GM12865 (cell line): ENCODE data around the gene PKNOX2.

Source experiments
- DNase-seq: peaks from one replicate; pipeline ENCODE4 v3.0.0; 2010; ENCODE audit warnings: low read depth
- H3K4me3 ChIP-seq: 2 replicates; pipeline ENCODE4 v1.5.1; 2011; ENCODE audit warnings: mild to moderate bottlenecking, low read depth, low read length, control low read depth
- TF ChIP-seq, protein P1 (sequence below): IDR thresholded peaks from 2 replicates; pipeline ENCODE4 v1.5.1; 2011; ENCODE audit warnings: low read length, control low read depth, low read depth, inconsistent platforms; ENCODE audit not compliant: insufficient read depth; ENCODE audit errors: missing control alignments

The PKNOX2 gene

DNA sequence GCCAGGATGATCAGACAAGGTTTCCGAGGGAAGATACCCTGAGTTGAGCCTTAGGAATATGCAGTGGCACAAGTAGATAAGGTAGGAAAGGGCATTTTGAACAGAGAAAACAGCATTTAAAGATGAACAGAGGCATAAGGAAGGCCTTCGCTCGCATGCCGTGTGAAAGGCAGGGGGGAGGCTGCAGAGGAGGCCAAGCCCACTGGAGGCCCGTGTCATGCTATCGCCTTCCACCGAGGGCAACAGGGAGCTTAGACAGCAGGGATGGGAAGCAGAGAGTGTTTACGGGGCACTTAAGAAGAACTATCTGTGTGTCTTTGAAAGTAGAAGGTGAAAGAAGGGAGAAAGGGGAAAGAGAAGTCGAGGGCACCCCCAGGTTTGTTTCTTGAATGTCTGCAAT is 148.3 kb downstream of the PKNOX2 start:
- H3K4me3 ChIP-seq: no peak overlapping the region
- DNase-seq: no peak
- TF ChIP-seq, protein P1, sequence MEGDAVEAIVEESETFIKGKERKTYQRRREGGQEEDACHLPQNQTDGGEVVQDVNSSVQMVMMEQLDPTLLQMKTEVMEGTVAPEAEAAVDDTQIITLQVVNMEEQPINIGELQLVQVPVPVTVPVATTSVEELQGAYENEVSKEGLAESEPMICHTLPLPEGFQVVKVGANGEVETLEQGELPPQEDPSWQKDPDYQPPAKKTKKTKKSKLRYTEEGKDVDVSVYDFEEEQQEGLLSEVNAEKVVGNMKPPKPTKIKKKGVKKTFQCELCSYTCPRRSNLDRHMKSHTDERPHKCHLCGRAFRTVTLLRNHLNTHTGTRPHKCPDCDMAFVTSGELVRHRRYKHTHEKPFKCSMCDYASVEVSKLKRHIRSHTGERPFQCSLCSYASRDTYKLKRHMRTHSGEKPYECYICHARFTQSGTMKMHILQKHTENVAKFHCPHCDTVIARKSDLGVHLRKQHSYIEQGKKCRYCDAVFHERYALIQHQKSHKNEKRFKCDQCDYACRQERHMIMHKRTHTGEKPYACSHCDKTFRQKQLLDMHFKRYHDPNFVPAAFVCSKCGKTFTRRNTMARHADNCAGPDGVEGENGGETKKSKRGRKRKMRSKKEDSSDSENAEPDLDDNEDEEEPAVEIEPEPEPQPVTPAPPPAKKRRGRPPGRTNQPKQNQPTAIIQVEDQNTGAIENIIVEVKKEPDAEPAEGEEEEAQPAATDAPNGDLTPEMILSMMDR: no peak

DNA sequence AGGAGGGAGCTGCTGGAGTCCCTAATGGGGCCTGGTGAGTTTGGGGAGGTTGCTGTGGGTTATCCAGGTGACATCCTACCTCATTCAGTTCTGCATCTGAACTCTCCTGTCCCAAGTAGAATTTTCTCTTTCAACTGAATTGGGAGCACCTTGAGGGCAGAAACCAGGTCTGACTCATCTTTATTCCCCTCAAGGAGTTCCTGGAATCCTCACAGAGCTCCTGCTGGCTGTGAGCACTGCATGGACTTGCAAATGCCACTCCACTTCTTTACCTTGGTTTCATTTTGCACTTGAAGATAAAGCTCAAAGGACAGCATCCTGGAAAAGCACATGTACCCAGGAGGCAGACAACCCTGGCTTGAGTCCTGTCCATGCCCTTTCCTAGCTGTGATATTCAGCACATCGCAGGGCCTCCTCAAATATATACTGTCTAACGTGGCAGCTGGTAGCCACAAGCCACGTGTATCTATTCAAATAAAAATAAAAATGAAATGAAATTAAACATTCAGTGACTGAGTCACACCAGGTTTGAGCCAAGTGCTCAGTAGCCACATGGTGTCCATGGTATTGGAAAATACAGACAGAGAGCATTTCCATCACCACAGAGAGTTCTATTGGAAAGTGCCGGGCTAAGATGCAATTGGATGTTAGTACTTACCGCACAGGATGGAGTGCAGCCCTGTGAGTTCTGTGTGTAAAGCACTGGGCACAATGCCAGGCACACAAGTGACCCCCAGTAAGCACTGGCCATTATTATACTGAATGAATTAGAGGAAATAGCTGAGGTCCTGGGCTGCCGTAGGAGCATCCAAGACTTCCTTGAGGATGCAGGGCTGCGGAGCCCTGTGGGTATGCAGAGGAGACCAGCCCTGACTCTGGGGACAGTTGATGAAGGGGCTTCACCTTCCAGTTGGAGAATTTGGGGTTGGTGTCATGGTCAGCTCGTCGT is 149.0 kb downstream of the PKNOX2 start:
- no peak for DNase-seq
- TF ChIP-seq, protein P1: no peak
- no peak overlapping the region for H3K4me3 ChIP-seq

DNA sequence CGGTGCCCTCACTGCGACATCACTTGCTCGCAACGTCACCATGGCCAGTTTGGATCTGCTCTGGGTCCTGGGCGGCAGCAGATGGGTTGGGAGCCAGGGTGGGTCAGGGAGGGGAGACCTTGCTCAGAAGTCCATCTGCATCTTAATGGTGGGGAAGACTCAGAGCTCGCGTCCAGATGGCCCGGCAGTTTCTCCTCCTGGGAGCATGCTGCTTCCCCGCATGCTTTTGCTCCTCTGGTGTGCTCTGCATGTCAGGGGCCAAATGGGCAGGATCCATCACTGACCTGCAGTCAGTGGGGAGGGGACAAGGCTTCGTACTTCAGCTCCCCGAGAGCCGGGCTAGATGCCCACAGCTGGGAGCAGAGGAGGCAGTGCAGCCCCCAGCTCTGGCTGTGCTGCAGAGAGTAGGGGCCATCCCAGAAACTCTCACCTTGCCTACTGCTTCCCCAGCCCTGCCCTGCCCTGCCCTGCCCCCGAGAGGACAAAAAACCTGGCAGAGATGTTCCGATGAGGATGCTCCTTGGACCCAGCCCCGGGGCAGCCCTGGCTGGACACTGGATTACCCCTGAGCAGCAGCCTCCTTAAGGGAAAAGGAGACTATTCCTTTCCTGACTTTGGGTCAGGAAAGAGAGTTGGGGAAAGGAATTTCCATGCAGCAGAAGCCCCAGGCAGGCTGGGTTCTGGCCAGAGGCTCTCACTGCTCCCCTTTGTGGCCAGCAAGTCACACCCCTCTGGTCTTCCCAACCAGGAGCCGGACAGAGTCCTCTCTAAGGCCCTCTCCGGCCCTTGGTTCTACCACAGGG is 149.9 kb downstream of the PKNOX2 start:
- TF ChIP-seq, protein P1: no peak
- no peak overlapping the region for H3K4me3 ChIP-seq
- DNase-seq: no peak

DNA sequence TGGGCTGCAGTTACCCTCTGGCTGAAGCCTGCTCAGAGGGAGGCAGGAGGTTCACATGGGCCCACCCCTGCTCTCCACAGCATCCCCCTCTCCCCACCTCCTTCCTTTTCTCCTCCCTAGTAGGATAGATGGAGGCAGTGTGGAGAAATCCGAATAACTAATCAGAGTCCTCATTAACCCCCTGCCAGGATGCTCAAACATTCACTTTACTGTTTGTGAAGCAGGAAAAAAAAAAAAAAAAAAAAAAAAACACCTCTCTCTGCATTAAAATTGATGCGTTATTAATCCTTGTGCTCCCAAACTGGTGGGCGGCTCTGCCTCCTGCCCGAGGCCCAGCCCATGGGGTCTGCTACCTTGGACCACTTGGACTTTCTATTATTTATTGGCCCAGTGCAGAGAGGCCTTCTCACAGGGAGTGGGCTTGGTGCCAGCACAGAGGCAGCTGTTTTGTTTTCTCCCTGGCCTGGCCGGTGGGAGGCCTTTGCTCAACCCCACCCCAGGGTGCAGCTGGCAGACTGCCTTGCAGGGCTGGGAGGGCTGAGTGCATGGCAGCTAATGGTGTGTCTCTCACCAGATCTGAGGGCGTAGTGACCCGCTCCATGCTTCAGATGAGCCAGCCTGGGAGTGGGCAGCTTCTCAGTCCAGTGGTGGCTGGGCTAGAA is 150.7 kb downstream of the PKNOX2 start:
- no peak overlapping the region for H3K4me3 ChIP-seq
- no peak for DNase-seq
- TF ChIP-seq, protein P1: no peak

DNA sequence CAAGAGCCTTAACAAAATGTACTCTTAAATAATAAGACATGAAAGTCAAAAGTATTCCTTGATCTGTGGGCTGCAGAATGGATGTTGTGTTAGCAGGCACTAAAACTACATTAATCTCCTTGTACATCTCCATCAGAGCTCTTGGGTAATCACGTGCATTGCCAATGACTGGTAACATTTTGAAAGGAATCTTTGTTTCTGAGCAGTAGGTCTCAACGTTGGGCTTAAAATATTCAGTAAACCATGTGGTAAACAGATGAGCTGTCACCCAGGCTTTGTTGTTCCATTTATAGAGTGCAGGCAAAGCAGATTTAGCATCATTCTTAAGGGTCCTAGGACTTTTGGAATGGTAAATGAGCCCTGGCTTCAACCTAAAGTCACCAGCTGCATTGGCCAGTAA is 152.9 kb downstream of the PKNOX2 start:
- no peak overlapping the region for H3K4me3 ChIP-seq
- TF ChIP-seq, protein P1: no peak
- DNase-seq: no peak

DNA sequence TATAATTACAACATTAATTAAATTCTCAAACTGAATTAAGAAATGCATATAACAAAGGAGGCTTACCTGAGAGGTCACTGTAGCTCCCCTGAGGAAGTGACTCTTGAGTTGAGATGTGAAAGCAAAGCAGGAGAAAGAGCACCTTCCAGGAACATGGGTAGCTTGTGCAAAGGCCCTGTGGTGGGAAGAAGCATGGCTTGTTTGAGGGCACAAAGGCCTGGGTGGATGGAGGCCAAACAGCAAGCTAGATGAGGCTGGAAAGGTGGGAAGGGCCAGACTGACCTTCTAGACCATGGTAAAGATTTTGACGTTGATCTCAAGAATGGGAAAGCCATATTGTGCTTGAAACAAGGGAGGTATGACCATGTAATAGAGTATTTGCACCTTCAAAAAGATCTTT is 155.1 kb downstream of the PKNOX2 start:
- no peak overlapping the region for H3K4me3 ChIP-seq
- TF ChIP-seq, protein P1: no peak
- DNase-seq: no peak
